Activated gamma-delta T cell treated with anti-CD3 and anti-CD28 coated beads, Interleukin-2, amount 50 U/mL, for 16 hours (primary cell): ENCODE data around the gene PPIL6.

Source experiments
- DNase-seq: peaks from one replicate; pipeline ENCODE4 v3.0.0-alpha.2; 2020; ENCODE audit warnings: low read depth

Gene PPIL6

GRCh38 chr6:109440331-109441068 lies at the start of gene PPIL6, which contains the start of gene SMPD2:
Gene PPIL6, minus strand, starts transcription at chr6:109440628. Its CDS starts 38 bp downstream, at chr6:109440590.
Gene SMPD2, plus strand, starts transcription at chr6:109440724. Its CDS starts 398 bp downstream, at chr6:109441122.
- DNase-seq, result peak; percentile 66

GRCh38 chr6:109488001-109488400 lies 47.6 kb upstream of the PPIL6 start:
- no peak for DNase-seq

- no peak for DNase-seq
These were observed 45.6 kb upstream of the PPIL6 start for GRCh38 chr6:109486068-109486467.

GRCh38 chr6:109485266-109485935 lies 45.0 kb upstream of the PPIL6 start:
- DNase-seq, result no peak

GRCh38 chr6:109484122-109484521 lies 43.7 kb upstream of the PPIL6 start:
- DNase-seq, result no peak

GRCh38 chr6:109483735-109484057 lies 43.3 kb upstream of the PPIL6 start:
- DNase-seq, result no peak

GRCh38 chr6:109482905-109483734 lies 42.7 kb upstream of the PPIL6 start, which contains the start of gene ZBTB24:
Gene ZBTB24, minus strand, starts transcription at chr6:109483219. Its CDS starts 1,193 bp downstream, at chr6:109482026.
- DNase-seq, result peak; percentile 80

GRCh38 chr6:109480993-109481480 lies 40.6 kb upstream of the PPIL6 start:
- no peak for DNase-seq

- no peak for DNase-seq
These were observed 38.6 kb upstream of the PPIL6 start for GRCh38 chr6:109478841-109479624.

GRCh38 chr6:109478222-109478805 lies 37.9 kb upstream of the PPIL6 start:
- no peak for DNase-seq

GRCh38 chr6:109477725-109478124 lies 37.3 kb upstream of the PPIL6 start:
- no peak for DNase-seq

- DNase-seq, result no peak
These were observed 36.8 kb upstream of the PPIL6 start for GRCh38 chr6:109477184-109477583.

GRCh38 chr6:109475625-109476024 lies 35.2 kb upstream of the PPIL6 start:
- DNase-seq, result no peak

GRCh38 chr6:109474995-109475394 lies 34.6 kb upstream of the PPIL6 start:
- DNase-seq, result no peak

- DNase-seq, result no peak
These were observed 32.7 kb upstream of the PPIL6 start for GRCh38 chr6:109473120-109473519.

- no peak for DNase-seq
These were observed 31.9 kb upstream of the PPIL6 start for GRCh38 chr6:109472132-109472995.

- DNase-seq, result no peak
These were observed 30.8 kb upstream of the PPIL6 start for GRCh38 chr6:109471105-109471810.

- no peak for DNase-seq
These were observed 29.3 kb upstream of the PPIL6 start for GRCh38 chr6:109469591-109470189.

GRCh38 chr6:109467696-109468095 lies 27.3 kb upstream of the PPIL6 start:
- no peak for DNase-seq
